ENCODE results near the gene FBXO31.

The FBXO31 gene

DNA sequence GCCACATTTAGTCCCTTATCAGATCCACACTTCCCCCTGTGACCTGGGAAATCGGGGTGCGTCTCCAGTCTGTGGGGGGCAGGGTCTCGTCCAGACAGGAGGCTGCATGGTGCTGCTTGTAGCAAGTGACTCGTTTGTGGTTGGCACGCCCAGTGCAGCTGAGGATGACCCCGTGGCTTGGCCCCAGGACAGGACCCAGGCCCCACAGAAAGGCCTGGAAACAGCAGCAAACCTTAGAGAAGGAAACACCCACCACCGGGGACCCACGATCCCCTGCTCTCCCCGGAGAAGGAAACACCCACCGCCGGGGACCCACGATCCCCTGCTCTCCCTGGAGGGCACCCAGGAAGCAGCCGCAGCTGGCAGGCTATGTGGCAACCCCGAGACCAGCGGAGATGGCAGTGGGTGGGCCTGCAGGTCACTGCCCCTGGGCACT is 58.1 kb downstream of the FBXO31 start:
- no peak for DNase-seq

DNA sequence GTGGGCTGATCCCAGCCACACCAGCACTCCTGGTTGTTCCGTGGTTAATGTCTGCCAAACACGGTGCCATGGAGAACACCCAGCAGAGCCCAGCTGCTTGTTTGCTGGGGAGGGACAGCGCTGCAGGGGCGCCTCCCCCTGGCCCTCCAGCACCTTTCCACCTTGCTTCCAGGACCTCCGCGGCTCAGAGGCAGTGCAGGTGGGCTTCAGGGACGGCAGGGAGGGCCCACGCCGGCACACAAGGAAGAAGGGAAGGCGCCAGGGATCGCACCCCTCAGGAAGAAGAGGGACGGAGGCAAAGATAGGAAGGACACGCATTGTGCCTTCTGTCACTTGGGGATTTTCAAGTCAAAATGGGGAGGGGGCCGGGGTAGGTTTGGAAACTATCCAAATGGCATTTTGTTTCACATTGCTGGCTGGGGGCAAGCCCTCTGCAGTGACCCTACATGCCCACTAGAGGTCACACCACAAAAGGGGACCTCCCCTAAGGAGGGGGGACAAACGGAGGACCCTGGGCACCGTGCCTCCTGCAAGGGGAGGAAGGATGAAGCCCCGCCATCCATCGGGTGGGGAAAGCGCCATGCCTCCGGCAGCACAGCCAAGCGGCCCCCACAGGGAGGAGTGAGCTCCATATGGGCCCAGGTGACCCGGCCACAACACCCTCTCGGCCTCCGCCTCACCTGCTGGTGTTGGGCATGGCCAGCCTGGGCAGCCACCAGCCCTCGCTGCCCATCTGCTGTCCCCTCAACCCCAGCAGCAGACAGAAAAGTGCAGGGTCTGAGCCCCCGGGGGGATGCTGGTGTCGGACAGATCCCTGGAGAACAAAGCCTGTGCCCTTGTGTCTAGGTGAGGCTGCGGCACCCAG is 58.9 kb downstream of the FBXO31 start:
- DNase-seq: peak; percentile 5 to 19

DNA sequence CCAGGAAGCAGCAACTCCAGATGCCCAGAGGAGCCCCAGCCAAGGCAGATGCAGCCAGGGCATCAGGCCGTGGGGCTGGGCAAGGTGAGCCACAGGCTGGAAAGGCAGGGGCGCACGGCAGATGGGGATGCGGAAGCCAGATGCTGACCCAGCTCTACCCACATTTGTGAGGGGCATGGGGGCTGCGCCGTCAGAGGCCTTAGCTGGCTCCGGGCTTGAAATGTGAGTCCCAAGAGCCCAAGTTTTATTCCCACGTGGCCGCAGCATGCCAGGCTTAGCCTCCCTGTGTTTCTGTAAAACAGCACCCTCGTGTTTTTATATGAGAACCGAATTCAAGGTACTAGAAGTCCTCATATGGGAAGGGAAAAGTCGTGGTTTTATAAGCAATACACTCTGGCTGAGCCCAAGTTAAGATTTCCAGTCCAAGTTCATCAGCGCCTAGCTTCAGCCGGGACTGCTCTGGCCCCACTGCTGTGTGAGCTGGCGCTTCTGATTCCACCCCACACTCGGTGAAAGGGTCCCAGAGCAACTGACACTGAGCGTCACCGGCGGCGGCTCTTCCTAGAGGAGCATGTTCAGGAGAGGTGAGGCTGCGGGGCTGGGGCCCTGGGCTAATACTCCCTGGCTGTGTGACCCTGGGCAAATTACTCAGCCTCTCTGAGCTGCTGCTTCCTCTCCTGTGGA is 59.7 kb downstream of the FBXO31 start:
- no peak for DNase-seq

DNA sequence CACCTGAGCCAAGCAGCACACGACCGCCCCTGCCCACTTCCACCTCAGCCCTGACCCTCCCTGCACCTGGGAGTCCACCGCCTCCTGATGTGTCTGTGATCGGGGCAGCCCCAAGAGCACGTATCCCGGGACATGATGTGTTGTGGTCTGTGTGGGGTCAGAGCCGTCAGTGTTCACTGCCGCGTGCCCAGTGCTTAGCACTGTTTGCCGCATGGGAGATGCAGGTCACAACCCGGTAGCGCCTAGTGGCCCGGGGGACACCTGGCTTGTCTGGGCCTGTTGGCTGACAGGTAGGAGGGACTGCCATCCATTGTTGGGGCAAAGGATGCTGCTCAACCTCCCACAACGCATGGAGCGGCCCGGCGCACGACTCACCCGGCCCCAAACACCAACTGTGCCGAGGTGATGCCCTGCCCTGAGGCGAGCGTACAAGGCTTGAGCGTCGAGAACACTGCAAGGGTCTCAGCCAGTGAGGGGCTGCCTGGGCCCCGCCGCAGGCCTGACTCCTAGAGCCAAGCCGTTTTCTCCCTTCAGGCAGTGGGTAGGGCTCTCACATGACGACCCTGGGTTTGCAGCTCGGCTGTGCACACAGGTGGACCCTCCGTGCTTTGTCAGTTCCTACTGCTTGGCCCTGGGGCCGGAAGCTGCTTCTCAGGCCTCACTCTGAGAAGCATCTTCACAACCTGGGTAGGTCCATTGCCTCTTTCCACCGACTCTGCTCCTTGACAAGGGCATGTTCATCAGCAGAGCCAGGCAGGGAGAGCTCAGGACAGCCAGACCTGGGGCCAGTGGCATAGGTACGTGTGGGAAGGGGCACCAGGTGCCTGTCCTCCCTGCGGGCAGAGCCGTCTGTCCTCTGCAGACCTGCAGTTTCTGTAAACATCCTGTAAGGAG is 60.5 kb downstream of the FBXO31 start:
- no peak for DNase-seq

DNA sequence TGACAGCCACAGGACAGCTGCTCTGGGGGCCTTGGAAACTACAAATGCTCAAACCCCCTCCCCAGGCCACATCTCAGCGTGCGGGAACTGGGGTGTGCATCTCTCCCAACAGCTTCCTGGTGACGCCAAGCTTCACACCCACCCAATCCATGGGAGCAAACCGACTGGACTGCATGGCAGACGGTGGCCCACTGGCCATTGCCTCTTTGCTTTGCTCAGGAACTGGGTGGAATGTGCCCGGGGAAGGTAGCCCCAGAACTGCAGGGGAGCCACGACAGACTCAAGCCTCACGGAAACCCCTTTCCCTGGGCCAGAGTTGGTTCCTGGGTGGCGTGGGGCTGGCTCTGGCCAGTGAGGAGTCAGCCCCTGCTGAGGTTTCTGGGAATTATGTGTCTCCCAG is 61.2 kb downstream of the FBXO31 start:
- DNase-seq: no peak

DNA sequence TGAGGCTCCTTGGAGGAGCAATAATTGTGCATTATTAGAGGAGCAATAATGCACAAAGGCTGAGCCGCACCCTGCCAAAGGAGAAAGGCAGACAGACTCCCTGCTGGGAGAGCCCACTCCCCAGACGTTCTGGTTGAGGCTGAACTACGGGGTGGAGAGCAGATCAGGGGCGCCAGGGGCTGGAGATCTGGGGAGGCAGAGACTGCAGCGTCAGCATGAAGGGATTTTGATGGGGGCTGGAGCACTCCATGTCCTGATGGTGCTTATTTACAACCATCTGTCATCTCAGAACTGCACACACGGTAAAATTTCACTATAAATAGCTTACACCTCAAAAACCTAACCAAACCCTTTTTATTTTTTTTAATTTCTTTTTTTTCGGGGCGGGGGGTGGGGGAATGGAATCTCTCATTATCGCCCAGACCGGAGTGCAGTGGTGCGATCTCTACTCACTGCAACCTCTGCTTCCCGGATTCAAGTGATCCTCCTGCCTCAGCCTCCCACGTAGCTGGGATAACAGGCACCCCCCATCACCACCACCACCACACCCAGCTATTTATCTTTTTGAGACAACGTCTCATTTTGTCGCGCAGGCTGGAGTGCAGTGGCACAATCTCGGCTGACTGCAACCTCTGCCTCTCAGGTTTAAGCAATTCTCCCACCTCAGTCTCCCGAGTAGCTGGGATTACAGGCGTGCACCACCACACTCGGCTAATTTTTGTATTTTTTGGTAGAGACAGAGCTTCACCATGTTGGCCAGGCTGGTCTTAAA is 62.1 kb downstream of the FBXO31 start:
- no peak for DNase-seq

DNA sequence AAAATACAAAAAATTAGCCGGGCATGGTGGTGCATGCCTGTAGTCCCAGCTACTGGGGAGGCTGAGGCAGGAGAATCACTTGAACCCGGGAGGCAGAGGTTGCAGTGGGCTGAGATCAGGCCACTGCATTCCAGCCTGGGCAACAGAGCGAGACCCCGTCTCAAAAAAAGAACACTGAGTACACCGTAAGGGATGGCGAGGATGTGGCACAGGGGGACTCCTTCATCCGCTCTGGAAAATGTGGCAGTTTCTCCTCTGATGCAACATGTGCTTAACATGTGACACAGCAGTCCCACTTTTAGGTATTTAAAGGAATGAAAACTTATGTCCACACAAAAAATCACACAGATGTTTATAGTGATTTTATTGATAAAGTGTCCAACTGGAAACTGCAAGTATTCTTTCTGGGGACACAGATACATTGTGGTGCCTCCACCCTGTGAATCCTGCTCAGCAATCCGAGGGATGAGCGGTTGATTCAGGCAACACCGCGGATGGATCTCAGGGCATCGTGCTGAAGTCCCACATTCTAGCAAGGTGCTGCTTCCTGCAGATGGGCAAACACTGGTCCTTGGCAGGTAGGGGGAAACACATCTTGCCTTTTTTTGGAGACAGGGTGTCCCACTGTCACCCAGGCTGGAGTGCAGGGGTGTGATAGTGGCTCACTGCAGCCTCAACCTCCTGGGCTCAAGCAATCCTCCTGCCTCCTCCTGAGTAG is 62.9 kb downstream of the FBXO31 start:
- DNase-seq: no peak

DNA sequence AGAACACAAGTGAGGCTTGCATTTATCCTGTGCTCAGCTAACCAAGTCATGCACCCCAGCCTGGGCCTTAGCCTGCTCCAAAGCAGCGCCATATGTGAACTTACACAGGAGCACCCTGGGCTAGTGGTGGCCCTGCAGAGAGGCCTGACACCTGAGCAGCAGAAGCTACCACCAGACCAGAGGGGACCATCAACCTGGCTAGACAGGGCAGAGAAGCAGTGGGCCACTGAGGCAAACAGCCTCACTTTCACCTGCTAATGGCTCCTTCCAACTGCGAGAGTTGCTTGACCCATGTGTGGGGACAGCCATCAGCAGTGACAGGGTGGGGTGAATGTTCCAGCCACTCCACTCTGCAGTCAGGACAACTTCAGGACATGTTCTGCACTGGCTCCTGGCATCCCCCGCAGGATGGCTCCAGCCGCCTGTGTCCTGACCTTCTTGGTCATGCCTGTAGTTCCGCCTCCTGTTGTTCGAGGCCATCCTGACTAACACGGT is 63.5 kb downstream of the FBXO31 start:
- DNase-seq: no peak

DNA sequence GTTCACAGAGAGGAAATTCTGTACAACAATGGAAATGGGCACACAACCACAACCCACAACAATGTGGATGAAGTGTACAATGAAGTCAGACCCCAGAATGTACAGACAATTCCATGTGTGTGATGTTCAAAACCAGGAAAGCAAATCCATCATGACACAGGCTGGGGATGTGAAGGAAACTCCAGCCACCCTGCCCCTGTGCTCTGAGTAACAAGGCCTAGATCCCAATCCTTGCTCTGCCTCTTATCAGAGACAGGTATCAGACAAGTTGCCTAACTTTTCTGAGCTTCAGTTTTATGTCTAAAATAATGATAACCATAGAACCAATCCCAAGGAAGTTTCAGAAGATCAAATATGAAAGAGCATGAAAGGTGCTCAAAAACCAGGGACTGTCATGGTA is 64.6 kb downstream of the FBXO31 start:
- DNase-seq: no peak

DNA sequence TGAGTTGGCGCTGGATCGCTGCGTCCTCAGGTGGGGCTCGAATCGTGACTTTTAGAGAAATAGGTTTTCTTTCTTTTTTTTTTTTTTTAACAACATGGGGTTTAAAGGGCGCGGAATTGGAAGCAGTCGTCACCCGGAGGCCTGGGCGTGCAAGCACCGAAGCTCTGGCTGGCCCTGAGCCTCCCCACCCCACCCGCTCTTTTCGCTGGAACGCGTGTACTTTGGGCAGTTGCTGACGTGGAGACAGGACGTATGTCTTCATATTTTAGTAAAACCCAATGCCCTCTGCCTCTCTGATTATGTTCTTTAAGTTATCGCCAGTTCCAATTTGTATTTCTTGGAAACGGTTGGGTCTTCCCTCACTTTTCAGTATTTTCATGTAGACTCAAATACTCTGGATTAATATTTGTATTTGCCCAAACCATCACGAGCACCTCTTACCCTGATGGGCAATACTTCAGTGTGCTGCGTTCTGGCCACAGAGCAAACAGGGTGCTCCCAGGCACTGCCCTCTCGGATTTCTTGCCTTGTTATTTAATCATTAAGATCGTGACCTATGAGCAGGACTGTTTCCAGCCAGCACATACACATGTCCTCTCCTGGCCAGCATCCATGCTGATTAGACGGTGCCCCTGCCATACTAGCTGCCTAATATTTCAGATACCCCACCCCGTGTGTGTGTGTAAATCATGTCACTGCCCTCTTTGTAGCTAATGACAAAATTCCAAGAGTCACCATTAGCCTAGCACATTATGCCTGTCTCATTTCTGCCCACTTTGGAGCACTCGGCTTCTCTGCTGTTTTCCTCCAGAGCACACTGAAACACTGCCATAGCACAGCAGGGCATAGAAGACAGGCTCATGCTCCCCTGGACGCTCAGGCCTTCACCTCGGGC is 65.6 kb downstream of the FBXO31 start:
- peak; percentile 25 to 53 for DNase-seq

DNA sequence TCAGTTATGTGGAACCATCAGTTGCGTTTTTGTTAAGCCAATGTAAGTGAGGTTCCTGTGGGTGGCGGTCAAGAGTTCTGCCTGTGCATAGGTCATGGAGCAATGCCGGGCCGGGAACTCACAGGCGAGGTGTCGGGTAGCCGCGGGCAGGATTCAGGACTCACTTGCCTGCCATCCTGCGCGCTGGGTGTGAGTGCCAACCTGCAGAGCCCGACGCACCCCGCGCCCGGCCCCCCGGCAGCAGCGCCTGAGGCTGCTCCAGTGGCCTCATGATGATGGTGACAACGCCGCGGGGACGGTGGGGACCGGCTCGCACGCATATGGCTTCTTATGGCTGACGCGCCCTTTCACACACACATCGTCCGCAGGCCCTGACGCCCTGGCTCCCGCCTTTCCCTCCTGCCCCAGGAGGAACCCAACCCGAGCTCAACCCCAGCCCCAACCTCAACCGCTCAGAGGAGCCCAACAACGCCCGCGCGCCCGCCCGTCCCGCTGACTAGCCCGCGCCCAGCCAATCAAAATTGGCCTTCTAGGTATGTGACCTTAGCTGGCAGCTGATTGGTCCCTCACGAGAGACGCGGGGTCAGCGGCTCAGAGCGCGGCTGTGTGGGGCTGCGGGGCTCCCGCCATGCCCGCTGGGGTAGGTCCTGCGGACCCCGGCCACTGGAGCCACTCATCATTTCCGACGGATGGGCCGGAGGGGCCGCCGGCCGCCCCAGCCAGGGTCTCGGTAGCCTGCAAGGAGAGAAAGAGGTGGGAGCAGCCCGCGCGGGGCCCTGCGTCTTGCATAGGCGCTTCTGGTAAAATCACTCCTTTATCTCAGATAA is 66.4 kb downstream of the FBXO31 start, which contains the start of gene C16orf95:
Gene C16orf95, minus strand, starts transcription at position 470 of the 827 bp plus-strand sequence. Its CDS starts 150 bp downstream, at position 320.
- peak; percentile 96 to 97 for DNase-seq

DNA sequence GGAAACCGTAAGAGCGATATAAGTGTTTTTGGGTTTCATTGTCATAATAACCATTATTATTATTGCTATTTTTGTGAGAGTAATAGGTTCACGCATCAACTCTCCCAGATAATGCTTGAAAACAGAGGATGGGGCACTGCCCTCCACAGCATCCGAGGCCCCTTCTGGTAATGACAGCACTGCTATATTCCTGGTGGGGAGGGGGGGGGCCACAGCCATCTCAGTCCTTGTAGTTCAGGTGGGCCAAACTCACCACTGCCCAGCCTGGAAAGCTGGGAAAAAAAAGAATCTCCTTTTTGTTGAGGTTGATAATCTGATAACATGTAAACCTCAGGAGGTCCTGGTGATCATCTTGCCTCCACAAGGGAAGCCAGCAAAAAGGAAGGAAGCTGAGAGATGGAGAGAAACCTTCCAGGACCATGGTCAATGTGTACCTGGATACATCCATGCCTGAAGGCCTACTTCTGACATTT is 67.1 kb downstream of the FBXO31 start:
- DNase-seq: no peak

DNA sequence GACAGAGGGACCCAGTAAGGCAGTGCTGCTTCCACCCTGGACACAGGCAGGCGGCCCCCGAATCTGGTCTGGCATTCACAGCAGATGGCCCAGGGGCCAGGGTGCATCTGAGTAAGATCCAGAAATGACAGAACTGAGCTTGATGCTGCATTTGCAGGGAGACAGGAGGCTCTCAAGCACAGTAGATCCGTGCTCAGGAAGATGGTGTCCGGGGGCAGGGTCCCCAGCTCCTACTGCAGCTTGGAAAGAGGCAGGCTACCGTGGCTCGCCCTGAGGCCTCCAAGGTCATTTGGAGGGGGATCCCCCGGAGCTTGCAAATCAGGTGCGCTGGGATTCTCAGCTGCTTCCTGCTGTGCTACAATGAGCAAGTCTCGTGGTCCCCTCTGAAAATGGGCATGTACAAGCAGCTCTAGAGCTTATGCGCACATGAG is 68.6 kb downstream of the FBXO31 start:
- no peak for DNase-seq

DNA sequence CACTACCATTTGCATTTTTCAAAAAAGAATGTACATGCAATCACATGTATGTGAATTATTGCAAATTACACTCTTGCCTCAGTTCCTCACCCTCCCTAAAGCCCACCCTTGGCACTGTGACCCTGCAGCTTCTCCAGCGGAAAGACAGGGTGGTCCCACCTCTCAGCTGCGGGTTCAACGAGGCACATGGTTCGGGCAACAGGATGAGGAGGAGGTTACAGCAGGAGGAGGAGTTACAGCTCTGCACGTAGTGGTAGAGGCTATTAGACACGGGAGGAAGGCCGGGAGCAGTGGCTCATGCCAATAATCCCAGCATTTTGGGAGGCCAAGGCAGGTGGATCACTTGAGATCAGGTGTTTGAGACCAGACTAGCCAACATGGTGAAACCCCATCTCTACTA is 71.6 kb downstream of the FBXO31 start:
- no peak for DNase-seq

DNA sequence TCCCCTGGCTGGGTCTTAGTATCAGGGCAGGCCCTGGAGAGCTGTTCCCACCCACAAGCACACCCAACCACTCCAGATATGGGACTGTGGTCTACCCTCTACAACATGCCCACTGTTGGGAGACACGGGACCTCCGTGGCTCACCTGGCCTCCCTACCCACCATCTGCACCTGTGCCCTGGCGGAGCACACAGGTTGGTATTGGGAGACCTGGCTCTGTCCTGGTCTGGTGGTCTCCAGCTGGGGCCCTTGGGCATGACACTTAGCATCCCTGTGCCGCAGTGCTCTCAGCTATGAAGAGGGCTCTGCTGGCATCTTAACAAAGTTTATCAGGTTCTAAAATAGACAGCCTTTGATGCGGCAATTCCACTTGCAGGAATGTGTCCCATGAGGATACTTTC is 72.2 kb downstream of the FBXO31 start:
- DNase-seq: no peak

DNA sequence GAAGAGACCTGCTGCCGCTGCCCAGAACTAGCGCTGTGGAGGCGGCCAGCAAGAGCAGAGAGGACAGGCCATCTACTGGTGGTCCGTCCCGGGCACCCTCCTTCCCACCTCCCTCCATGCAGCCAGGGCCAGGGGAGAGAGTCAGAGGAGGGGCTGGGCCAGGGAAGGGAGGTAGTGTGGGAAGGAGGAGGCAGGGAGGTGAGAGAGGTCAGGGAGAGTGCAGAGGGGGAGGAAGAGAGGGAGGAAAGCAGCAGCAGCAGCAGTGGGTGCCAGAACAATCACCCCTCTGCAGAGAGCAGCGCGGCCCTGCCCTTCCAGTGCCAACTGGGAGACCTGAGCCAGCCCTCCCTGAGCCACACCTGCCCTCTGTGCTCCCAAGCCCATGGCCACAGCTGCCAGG is 73.0 kb downstream of the FBXO31 start:
- DNase-seq: no peak

DNA sequence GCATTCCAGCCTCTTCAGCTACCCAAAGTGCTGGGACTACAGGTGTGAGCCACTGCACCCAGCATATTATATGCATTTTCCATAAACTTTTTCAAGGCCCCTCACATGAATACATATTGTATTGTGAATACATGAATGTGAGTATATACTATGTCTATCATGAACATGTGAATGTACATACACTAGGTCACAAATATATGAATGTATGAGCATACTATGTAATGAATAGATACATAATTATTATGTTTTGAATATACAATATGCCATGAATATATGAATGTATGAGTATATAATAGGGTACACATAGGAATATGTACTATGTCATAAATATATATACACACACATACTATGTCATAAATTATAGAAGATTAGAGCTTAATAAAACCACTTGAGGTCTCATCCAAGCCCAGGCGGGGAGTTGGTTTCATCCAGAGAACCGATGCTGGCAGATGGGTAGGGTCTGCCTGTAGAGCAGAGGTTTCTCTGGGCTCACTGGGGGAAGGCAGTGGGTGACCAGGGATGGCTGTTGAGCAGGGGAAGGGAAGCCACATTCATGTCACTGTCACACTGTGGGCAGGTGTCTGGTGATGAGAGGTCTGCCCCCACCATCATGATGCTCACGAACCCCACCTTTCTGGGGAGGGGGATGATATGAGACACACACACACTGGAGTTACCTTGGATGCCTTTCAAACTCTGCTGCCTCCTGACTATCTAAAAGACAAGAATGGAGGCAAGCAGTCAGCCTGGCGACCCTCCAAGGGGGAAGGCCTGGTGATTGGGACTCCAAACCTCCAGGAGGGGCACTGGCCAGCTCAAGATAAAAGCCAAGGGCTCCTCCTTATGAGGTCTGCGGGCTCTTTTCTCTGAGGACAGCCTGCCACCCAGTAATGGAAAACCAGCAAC is 73.7 kb downstream of the FBXO31 start:
- DNase-seq: no peak

DNA sequence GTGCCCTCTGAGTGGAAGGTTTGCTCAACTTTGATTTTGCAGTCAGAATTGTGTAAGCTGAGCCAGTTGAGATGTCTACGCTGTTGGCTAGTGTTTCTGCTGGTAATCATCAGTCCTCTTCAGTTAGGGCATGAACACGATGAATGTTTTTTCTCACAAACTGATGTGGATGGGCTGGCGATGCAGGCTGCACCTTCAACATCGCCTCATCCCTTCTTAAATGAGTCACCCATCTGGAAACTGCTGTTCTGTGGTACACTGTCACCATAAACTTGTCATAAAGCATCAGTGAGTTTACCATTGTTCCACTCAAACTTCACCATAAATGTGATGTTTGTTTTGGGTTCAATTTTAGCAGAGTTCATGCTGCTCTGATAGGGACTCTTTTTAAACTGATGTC is 74.8 kb downstream of the FBXO31 start:
- no peak for DNase-seq
